Epithelial cell of esophagus (primary cell): ENCODE data around the gene RALGAPA1.
A peak's percentile ranks its signal among the peaks of the same experiment; 100 is the strongest.

Experiments
- DNase-seq: peaks from one replicate; pipeline ENCODE4 v3.0.0; 2010; ENCODE audit warnings: low read depth
- H3K4me3 ChIP-seq: 2 replicates; pipeline ENCODE4 v1.5.1; 2011; ENCODE audit warnings: mild to moderate bottlenecking, low read length, control low read depth
- CTCF ChIP-seq: IDR thresholded peaks from 2 replicates; pipeline ENCODE4 v1.5.1; 2011; ENCODE audit warnings: low read depth, mild to moderate bottlenecking, low read length, control low read depth, inconsistent platforms; ENCODE audit not compliant: insufficient read depth; ENCODE audit errors: missing control alignments

Gene RALGAPA1

GRCh38 chr14:35534208-35534872 is 274.8 kb downstream of the RALGAPA1 start:
- TF ChIP-seq CTCF, result peak; percentile 19
- peak; percentile 23 for DNase-seq
- H3K4me3 ChIP-seq, result peak overlapping the region; percentile 50

DNA sequence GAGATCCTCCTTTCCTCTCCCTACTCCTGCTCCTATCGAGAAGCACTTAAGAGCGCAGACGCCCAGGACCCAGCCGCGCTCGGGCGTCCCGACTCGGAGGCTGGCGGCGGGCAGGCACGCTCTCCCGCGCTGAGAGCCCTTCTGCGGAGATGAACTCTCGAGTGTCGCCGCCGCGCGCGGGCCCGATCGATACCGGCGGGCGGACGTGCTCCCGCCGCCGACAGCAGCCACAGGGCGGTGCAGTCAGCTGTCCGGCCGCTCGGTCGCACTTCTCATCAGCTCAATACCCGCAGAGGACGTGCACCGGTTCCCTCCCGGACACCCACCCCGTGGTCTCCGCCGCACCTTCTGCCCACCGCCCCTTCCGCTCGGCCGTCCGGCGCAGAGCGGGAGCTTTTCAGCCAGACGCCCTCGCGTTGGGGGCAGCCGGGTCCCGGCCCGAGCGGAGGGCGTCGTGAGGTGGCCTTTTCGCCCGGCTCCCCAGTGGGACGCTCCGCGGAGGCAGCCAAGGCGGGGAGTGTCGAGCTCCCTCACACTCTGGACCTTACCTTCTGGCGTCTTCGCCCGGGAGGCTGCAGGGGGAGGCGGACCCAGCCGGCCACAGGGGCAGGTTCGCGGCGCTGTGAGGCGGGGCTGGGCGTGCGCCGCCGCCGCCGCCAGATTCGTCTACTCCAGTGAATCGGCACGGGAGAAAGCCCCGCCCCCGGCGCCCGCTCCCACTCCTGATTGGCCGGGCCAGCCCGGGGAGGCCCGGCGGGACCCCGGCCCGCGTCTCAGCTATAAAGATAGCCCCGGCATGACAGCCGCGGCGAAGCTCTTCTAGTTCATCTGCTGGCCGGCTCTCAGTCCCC is 275.5 kb downstream of the RALGAPA1 start, which contains the start of gene INSM2:
TSS of gene INSM2 (plus strand) at position 808 of the 851 bp plus-strand sequence. CDS start 89 bp downstream, outside the sequence.
- DNase-seq, result peak; percentile 76
- H3K4me3 ChIP-seq, result peak within 1 kb of the TSS; percentile 50
- TF ChIP-seq CTCF, result no peak

GRCh38 chr14:35532783-35533356 is 276.2 kb downstream of the RALGAPA1 start:
- TF ChIP-seq CTCF, result no peak
- peak overlapping the region; percentile 50 for H3K4me3 ChIP-seq
- DNase-seq, result no peak

GRCh38 chr14:35531960-35532747 is 276.9 kb downstream of the RALGAPA1 start:
- no peak for DNase-seq
- no peak for TF ChIP-seq CTCF
- H3K4me3 ChIP-seq, result no peak overlapping the region

GRCh38 chr14:35526962-35527361 is 282.1 kb downstream of the RALGAPA1 start:
- DNase-seq, result no peak
- H3K4me3 ChIP-seq, result no peak overlapping the region
- no peak for TF ChIP-seq CTCF

DNA sequence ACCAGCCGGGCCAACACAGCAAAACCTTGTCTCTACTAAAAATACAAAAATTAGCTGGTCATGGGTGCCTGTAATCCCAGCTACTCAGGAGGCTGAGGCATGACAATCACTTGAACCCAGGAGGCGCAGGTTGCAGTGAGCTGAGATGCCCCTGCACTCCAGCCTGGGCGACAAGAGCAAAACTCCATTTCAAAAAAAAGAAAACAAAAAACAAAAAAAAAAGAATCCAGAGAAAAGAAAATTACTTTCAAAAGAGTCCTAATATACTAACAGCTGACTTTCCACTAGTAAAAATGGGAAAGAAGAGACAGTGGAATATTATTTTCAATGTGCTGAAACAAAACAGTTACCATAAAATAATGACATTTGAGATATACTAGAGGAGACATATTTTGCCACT is 283.4 kb downstream of the RALGAPA1 start:
- TF ChIP-seq CTCF, result no peak
- no peak for DNase-seq
- H3K4me3 ChIP-seq, result no peak overlapping the region
